ENCODE measurements around the gene DIPK1B.

DIPK1B gene

GRCh38 chr9:136739509-136739908 lies 27.1 kb downstream of the DIPK1B start:
- TF ChIP-seq BHLHE40 (IDR thresholded peaks at IDR 0.05; ENCODE audit: borderline replicate concordance): no peak
- no peak for TF ChIP-seq TARDBP (IDR thresholded peaks at IDR 0.05)
- no peak for TF ChIP-seq CTBP1 (IDR thresholded peaks at IDR 0.05; ENCODE audit: borderline replicate concordance)
- TF ChIP-seq ELF4 (IDR thresholded peaks at IDR 0.05): no peak
- no peak for TF ChIP-seq L3MBTL2 (conservative IDR thresholded peaks at IDR 0.05)
- TF ChIP-seq HDGF (IDR thresholded peaks at IDR 0.05; ENCODE audit: borderline replicate concordance): no peak
- TF ChIP-seq PKNOX1 (IDR thresholded peaks at IDR 0.05): no peak
- no peak for TF ChIP-seq SUZ12 (IDR thresholded peaks at IDR 0.05)
- TF ChIP-seq SP1 (IDR thresholded peaks at IDR 0.05): no peak
- no peak for TF ChIP-seq ARNT (IDR thresholded peaks at IDR 0.05)
- TF ChIP-seq FOXM1 (IDR thresholded peaks at IDR 0.05; ENCODE audit: borderline replicate concordance): no peak
- TF ChIP-seq NFRKB (IDR thresholded peaks at IDR 0.05): no peak
- no peak for TF ChIP-seq FOXA1 (IDR thresholded peaks at IDR 0.05)
- no peak for TF ChIP-seq ZNF384 (IDR thresholded peaks at IDR 0.05)
- no peak for TF ChIP-seq FOXK2 (IDR thresholded peaks at IDR 0.05)
- TF ChIP-seq LEF1 (IDR thresholded peaks at IDR 0.05; ENCODE audit: borderline replicate concordance): no peak
- DNase-seq (ENCODE audit: extremely low spot score): no peak
- CTCF ChIA-PET: no interaction called here
- POLR2A ChIA-PET: no interaction called here

GRCh38 chr9:136740069-136740468 lies 27.7 kb downstream of the DIPK1B start:
- ChIA-PET POLR2A (no interaction called here), CTCF (no interaction called here)
- TF ChIP-seq FOXA1 (IDR thresholded peaks at IDR 0.05) (no peak), PKNOX1 (IDR thresholded peaks at IDR 0.05) (no peak), SP1 (IDR thresholded peaks at IDR 0.05) (no peak), CTBP1 (IDR thresholded peaks at IDR 0.05; ENCODE audit: borderline replicate concordance) (no peak), FOXK2 (IDR thresholded peaks at IDR 0.05) (no peak), LEF1 (IDR thresholded peaks at IDR 0.05; ENCODE audit: borderline replicate concordance) (no peak)
- DNase-seq (ENCODE audit: extremely low spot score): no peak

GRCh38 chr9:136740491-136740890 lies 28.1 kb downstream of the DIPK1B start:
- POLR2A ChIA-PET: no interaction called here
- DNase-seq (ENCODE audit: extremely low spot score): no peak
- CTCF ChIA-PET: no interaction called here
- TF ChIP-seq NFRKB (IDR thresholded peaks at IDR 0.05) (no peak), FOXK2 (IDR thresholded peaks at IDR 0.05) (no peak), HDGF (IDR thresholded peaks at IDR 0.05; ENCODE audit: borderline replicate concordance) (no peak), SUZ12 (IDR thresholded peaks at IDR 0.05) (no peak), PKNOX1 (IDR thresholded peaks at IDR 0.05) (no peak), FOXA1 (IDR thresholded peaks at IDR 0.05) (no peak), BHLHE40 (IDR thresholded peaks at IDR 0.05; ENCODE audit: borderline replicate concordance) (no peak), TARDBP (IDR thresholded peaks at IDR 0.05) (no peak), ARNT (IDR thresholded peaks at IDR 0.05) (no peak), LEF1 (IDR thresholded peaks at IDR 0.05; ENCODE audit: borderline replicate concordance) (no peak), ELF4 (IDR thresholded peaks at IDR 0.05) (no peak), FOXM1 (IDR thresholded peaks at IDR 0.05; ENCODE audit: borderline replicate concordance) (no peak), L3MBTL2 (conservative IDR thresholded peaks at IDR 0.05) (no peak)

GRCh38 chr9:136740971-136741882 lies 28.9 kb downstream of the DIPK1B start:
- no peak for TF ChIP-seq ELF4 (IDR thresholded peaks at IDR 0.05)
- no peak for TF ChIP-seq LEF1 (IDR thresholded peaks at IDR 0.05; ENCODE audit: borderline replicate concordance)
- TF ChIP-seq NFRKB (IDR thresholded peaks at IDR 0.05): no peak
- no peak for TF ChIP-seq TARDBP (IDR thresholded peaks at IDR 0.05)
- TF ChIP-seq L3MBTL2 (conservative IDR thresholded peaks at IDR 0.05): no peak
- TF ChIP-seq FOXK2 (IDR thresholded peaks at IDR 0.05): no peak
- no peak for TF ChIP-seq HDGF (IDR thresholded peaks at IDR 0.05; ENCODE audit: borderline replicate concordance)
- no peak for TF ChIP-seq SUZ12 (IDR thresholded peaks at IDR 0.05)
- TF ChIP-seq ARNT (IDR thresholded peaks at IDR 0.05): no peak
- no peak for TF ChIP-seq FOXM1 (IDR thresholded peaks at IDR 0.05; ENCODE audit: borderline replicate concordance)
- TF ChIP-seq FOXA1 (IDR thresholded peaks at IDR 0.05): no peak
- TF ChIP-seq SP1 (IDR thresholded peaks at IDR 0.05): no peak
- TF ChIP-seq ZNF384 (IDR thresholded peaks at IDR 0.05): no peak
- no peak for DNase-seq (ENCODE audit: extremely low spot score)
- ChIA-PET POLR2A (interaction anchor here (0.8 to 1.4 kb wide), 2 partner anchors 12 to 13 kb away, joined by 3 to 6 read pairs; no protein-coding TSS in a partner anchor), CTCF (no interaction called here)

- TF ChIP-seq SP1 (IDR thresholded peaks at IDR 0.05): no peak
- TF ChIP-seq SUZ12 (IDR thresholded peaks at IDR 0.05): no peak
- no peak for TF ChIP-seq TARDBP (IDR thresholded peaks at IDR 0.05)
- no peak for TF ChIP-seq ELF4 (IDR thresholded peaks at IDR 0.05)
- no peak for TF ChIP-seq LEF1 (IDR thresholded peaks at IDR 0.05; ENCODE audit: borderline replicate concordance)
- no peak for TF ChIP-seq FOXK2 (IDR thresholded peaks at IDR 0.05)
- no peak for TF ChIP-seq L3MBTL2 (conservative IDR thresholded peaks at IDR 0.05)
- no peak for TF ChIP-seq BHLHE40 (IDR thresholded peaks at IDR 0.05; ENCODE audit: borderline replicate concordance)
- no peak for TF ChIP-seq ZNF384 (IDR thresholded peaks at IDR 0.05)
- TF ChIP-seq HDGF (IDR thresholded peaks at IDR 0.05; ENCODE audit: borderline replicate concordance): no peak
- TF ChIP-seq ARNT (IDR thresholded peaks at IDR 0.05): no peak
- TF ChIP-seq FOXM1 (IDR thresholded peaks at IDR 0.05; ENCODE audit: borderline replicate concordance): no peak
- CTCF ChIA-PET: no interaction called here
- DNase-seq (ENCODE audit: extremely low spot score): no peak
- POLR2A ChIA-PET: interaction anchor here (0.8 to 1.4 kb wide), 3 partner anchors 12 to 14 kb away, joined by 3 to 6 read pairs (median 3); no protein-coding TSS in a partner anchor
These were observed 29.7 kb downstream of the DIPK1B start for GRCh38 chr9:136741883-136742571.
